GM19452 (cell line): ENCODE results near the gene ZRANB1.

Experiments
- ATAC-seq: cut with Tn5 transposase; IDR thresholded peaks from one replicate; pipeline ENCODE4 v1.9.1; 2021; ENCODE audit not compliant: unreplicated experiment

Gene ZRANB1

DNA sequence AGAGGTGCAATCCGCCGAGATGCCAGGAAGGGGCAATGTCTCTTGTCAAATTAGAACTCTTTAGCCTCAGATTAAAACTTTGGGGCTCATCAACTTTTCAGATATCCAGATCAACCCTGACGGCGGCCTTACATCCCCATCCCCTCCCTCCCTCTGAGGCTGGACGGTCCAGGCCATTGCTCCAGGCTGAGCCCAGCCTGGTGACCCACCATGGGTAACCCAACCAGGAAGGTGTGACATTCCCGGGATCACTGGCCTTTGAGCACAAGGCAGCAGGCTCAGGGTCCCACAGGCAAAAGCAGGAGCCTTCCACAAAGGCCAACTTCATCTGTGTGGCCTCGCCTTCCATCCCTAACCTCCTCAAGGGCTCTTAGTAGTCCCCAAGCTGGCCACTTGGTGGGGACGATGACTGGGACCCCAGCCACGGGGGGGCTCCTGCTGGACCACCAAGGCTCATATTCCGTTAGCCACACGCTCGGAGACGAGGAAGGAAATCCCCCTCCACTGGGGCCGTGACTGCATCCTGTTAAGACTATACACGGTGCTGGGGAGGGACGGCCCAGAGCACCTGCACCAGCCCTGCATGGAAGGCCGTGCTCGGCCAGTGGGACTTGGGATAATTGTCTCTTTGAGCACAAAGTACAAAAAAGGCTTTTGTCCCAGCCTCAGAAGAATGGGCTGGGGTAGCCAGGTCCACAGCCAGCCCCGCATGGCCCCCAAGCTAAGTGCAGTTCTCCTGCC, 62.8 kb downstream of the ZRANB1 start:
- ATAC-seq, result no peak

DNA sequence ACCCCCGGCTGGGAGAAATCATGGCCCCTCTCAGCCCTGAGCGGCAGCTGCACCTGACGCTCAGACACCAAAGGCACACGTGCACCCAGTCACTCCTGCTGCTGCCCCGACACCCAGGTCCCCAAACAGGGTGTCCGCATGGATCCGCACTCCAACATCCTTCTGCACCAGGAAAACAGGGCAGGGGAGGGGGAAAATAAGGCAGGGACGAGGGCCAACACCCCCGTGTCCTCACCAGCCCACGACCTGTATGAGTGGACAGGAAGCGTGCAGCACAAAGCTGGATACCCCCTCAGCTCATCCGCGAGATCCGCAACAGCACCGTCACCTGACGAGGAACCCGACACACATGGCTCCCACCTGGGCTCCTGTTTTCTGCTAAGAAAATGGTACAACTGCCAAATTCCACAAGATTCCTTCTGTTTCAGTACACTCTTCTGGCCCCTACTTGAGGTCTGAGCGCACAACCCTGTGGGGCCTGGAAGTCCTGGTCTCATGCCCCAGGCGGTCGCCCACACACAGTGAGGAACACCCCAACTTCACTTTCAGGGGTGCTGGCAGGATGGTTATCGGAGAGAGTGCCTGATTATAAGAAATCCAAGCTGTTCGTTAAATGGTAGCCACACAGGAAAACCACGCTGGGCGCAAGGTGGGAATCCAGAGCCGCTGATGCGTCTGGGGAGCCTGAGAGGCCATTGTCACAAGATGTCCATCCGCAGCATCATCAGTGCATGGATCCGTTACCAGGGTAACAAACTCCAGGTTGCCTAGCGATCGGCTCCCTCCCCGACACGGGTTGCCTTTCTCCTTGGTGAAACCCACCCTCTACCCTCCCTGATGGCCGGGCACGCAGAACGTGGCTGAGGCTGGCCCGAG, 63.6 kb downstream of the ZRANB1 start:
- no peak for ATAC-seq

DNA sequence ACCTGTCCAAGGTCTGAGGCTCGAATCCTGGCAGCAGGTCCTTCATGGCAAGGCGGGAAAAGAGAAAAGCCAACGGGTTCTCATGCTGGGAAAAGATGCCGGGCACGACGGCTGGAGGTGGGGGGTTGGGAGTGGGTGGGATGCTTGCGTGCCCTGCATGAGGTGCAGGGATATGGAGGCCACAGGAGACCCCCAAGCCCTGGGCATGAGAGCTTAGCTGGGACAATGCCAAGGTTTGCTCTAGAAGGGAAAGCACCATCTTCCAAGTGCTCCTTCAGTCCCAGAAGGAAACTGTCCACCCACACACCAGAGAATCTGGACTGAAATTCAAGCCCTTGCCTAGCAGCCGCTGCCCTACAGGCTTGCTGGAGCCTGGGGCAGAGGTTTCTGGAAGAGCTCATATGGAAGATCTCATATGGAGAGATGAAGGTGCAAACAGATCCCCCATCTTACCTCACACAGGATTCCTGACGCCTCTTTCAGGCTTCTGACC, 64.3 kb downstream of the ZRANB1 start:
- ATAC-seq, result no peak

DNA sequence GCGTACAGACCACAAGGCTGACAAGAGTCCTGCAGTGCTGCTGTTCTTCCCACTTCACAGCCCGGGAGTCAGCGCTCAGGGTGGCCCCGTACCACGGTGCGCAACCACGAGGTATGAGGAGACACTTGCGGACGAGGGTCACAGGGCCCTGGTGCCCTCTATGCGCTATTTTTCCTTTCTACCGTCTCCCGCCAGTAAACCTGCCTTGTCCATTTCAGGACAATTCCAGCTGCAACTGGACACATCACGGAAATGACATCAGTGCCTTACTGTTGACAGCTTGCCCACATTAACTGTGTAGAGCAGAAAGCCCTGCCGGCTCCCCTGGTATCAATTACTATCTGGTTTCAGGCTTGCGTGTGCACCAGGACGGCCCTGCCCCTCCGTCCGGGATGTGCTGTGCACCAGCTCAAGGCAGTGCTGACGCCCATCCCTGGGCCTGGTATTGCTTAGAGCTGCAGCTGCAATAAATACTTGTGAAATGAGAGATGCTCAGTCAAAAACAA, 65.1 kb downstream of the ZRANB1 start:
- no peak for ATAC-seq

DNA sequence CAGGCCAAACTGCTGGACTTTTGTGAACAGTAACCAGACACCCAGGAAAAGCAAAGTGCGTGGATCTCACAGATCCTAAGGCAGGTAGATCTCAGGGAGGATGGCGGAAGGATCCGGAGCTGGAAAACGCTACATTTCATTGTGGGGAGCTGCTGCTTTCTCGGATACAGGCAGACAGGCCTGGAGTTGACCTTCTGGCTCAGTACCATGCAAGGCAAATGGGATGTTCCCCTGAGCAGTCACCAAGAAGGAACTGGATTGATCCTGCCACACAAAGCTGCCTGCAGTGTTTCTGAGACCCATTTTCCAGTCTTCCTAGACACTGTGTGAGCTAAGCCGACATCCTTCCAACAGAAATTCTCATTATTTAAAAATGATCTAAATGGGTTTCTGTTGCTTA, 65.5 kb downstream of the ZRANB1 start:
- ATAC-seq, result no peak

DNA sequence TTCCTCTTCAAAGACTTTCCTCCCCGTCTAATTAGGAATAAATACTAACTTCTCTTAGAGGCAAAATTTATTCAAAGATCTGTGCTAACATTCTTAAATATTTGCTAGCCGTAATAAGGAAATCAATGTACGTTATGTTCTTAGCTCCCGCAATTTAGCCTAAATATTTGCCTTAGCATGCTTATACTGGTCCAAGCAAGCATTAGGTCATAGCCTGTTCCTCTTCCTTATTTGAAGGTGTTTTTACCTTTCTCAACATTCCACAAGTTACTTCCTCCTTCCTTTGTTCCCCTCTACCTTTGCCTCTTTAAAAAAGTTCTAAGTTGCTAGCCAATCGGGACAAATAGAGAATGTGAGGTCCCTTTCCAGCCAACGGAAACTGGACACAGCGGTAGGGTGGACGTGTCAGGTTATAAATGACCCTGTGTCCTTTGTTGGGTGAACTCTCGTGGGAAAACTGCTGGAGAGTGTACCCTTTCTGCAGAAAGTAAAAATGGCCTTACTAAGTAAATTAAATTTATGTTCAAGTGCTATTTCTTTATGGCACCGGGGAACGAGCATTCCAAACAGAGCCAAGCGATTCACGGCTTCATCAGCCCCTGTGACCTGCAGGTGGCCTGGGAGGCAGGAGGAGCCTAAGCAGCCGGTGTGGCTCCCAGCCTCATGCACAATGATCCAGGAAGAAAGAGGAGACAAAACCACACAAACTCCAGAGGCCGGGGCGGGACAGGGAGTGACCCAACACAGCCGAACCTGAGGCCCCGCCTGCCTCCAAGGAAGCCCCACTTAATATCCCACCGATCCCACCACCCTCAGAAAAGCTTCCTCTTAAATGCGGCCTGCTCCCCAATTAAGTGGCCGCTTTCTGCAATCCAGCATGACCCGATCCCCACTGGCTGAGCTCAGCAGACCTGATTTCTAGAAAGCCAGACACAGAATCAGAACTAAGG, 67.0 kb downstream of the ZRANB1 start:
- no peak for ATAC-seq

DNA sequence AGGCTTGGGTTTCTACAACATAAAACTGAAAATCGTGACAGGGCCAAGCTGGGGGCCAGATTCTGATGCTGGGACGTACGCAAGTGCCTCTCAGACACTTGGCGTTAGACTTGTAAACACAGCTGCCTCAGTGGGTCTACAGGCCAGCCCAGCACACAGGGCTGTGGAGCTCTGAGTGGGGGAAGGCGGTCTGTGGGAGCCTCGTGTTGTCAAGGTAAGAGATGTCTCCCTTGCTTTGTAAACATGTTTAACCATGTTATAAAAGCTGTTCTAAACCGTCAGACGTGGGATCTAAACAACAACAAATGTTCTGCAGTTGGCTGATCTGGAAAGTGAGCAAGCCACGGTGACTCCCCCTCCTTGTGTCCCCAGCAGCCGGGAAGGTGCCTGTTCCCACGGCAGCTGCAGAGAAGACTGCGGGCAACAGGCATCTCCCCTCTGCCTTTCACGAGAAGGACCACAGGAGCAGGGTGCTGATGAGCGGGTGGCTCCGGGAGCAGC, 67.8 kb downstream of the ZRANB1 start:
- no peak for ATAC-seq

DNA sequence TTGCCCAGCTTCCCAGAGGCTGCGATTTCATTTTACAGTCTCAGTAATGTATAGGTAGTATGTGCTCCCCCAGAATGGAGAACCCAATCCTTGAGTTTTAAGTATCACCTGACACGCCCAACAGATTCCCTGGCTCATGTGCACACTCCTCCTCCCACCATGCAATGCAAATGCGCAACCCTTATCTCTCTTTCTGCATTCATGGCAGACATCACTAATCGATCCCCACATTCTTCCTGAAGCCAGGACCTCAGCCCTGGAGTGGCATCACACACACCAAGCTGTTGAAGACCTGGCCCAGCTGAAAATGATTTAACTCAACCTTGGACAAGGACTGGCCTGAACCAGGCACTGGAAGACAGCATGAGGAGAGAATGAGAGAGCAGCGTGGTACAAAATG, 68.4 kb downstream of the ZRANB1 start:
- ATAC-seq, result no peak

DNA sequence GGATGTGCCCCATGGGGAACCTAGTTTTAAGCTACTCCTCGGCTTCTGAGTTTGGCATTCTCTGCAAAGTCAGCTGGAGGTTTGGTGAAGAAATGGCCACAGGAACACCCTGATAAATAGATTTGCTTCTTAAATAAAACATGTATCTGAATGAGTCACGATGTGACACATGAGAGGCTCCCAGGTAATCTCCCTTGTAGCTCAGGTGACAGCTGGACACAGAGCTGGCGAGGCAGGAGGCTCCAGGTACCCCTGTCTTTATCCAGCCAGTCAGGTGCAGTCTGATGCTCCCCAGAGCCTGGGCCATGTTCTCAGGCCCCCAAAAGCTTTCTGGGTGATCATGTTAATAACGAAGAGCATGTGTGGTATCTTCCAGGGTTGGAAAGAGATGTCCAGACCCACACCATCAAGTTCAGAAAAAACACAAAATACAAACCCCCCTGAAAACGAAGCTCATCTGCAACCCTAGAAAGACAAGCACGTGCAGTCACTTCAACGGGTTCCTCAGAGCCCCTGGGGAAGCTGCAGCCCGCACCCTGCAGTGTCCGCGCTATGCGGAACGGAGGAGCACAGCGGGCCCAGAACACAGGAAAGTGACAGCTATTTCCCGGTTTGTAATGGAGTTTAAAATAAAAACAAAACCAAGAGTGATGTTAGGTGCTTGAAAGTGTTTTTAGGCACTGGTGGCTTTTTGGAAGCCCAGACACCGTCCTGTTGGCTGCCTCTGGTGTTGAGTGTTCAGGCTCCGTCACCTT, 69.4 kb downstream of the ZRANB1 start:
- ATAC-seq, result no peak

DNA sequence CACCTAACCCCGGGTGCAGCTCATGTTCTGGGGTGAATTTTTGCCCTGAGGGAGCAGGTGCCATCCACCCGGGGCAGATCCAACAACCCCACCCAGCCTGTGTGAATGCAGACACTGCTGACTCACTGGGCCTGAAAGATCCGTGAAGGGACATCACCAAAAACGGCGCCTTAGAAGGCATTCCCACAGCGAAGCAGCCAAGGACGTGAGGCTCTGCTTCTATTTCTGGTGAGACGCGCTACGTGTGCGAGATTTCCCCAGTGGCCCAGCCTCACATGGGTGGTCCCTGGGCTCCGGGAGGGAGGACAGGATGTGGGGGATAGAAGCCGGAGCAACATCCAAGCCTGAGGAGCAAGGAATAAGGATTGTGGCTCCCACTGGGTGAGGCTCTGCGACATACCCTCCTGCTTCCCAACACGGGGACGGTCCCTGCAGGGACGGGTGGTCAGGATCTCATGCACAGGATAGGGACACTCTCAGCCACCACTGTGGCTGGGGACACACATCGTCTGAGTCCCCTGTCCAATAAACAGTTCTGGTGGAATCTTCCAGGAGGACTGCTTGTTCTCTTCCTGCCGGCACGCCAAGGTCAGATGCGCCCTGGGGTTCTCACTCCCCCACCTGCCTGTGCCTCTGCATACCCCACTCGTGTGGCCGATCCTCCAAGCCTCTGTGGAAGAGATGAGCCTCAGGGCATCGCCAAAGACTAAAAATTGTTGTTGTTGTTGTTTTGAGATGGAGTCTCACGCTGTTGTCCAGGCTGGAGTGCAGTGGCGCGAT, 70.2 kb downstream of the ZRANB1 start:
- ATAC-seq, result no peak

DNA sequence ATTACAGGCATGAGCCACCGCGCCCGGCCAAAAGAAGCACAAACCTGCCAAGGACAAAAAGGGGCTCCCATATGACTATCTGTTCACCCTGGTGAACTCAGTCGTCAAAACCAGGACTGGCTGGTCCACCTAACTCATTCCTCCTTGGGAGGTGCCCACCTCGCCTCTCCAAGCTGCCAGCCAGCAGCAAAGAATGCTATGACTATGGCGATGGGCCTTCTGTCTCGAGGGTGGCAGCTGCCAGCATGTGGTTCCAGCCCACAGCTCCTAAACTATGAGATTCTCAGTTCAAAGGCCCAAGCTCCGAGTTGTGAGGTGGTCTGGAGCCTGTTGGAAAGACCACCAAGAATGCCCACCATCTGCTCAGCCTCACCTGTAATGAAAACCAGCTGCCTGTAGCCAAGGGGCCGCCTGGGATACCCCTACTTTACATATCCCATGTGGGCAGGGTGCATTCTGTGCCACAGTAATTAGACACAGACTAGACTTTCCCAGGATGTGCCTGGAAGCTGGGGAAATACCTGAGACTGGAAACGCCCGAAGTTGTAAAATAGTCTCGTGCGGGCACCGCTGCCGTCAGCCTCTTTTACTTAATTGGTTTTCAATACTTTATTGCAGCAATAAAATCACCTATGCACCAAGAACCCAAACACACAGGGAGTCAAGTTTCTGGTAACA, 71.1 kb downstream of the ZRANB1 start:
- no peak for ATAC-seq

DNA sequence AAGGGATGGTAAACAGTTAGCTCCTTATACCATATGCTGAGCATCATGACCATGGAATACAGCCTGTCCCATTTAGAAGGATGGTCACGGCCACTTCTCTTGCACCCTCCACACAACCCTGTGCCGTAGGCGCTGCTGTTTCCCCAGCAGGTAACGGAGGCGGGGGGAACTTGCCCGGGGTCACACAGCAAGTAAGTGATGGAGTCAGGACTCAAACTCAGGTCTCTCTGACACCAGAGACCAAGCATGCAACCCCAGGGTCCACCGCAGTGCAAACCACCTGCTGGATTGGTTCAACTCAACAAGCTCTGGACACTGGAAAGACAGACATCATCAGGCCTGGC, 71.6 kb downstream of the ZRANB1 start:
- ATAC-seq, result no peak

DNA sequence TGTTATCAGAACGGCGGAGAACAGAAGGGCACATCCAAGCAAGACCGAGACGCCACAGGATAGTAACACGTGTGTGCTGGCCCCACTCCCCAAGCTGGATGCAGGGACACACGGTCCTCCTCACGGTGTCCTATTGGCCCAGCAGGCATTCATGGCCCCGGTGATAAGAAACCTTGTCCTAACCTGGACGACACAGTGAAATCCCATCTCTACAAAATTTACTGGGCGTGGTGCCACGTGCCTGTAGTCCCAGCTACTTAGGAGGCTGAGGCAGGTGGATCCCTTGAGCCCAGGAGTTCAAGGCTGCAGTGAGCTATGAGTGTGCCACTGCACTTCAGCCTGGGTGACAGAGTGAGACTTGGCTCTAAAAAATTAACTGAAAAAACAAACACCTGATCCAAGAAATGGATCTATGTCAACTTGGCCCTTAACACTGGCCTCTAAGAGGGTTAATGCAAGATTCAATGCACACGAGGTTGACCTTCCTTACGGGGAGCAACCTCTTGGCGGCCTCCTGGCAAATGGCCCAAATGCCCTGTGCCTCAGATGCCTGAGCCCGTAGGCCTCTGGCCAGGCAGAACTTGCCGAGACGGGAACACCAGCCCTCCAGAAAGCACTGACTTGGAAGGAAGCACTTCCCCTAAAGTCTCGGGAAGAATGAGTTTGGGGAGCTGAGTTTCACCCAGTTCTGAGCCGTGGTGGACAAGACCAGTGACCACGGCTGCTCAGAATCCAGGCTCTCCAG, 72.3 kb downstream of the ZRANB1 start:
- no peak for ATAC-seq

DNA sequence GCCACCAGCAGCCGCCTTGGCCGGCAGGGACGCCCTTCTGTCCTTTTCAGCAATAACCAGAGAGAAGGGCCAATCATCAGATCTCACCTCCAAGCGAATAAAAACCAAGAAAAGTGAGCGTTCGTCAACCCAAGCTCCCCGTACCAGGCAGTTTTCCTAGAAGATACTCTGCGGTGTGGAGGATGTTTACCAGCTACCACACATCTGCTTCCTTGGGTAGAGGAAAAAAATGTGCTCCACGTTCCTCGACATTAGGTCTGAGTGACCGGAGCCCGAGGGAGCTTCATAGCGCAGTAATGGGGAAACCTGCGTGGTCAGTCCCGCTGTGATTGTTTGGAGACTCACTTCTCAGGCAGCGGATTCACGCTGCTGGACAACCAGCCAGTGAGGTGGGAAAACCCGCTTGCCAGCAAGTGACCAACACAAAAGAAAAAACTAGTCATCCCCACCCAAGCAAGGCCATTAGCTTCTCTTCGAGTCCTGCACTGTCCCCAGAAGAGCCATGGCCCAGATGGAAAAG, 73.0 kb downstream of the ZRANB1 start:
- ATAC-seq, result no peak

DNA sequence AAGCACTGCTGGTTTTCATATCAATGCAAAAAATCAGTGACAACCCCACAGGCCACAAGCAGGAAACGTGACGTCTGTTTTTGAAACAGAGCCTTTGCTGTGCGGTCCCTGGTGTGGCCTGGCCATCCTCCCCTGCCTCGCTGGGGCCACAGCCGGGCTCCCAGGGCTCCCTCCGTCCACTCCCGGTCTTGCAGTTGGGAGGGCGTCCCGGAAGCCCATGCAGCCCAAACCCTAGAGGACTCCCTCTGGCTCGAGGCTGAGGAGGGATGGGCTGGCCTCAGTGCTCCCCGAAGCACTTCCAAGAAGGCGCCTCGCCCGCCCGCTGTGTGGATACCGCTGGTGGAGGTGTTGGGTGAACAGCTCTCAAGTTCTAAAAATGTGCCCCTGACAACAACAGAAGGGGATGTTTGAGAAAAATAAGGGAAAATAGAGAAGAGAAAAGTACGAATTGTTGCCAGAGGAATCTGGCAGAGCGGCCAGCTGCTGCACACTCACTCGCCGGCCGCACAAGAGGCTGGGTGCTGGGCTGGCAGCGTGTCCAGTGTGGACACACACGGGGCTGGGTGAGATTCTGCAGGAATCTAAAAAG, 73.5 kb downstream of the ZRANB1 start:
- ATAC-seq, result no peak

DNA sequence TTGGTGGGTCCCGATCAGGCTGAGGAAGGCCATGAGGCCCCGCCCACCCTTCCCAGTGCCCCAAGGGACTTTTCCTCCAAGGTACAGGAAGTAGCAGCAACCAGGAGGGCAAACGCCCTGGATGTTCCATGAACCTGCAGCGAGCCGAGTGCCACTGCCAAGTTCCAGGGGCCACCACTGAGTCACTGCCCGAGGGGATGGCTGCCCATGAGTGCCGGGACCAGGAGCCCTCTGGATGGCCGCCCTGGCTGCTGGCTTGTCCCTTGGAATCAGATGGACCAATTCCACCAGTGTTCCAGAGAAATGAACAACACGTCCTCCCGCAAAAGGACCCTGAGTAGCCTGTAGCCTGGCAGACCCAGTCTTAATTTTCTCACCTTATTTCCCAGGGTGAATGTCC, 74.2 kb downstream of the ZRANB1 start:
- no peak for ATAC-seq

DNA sequence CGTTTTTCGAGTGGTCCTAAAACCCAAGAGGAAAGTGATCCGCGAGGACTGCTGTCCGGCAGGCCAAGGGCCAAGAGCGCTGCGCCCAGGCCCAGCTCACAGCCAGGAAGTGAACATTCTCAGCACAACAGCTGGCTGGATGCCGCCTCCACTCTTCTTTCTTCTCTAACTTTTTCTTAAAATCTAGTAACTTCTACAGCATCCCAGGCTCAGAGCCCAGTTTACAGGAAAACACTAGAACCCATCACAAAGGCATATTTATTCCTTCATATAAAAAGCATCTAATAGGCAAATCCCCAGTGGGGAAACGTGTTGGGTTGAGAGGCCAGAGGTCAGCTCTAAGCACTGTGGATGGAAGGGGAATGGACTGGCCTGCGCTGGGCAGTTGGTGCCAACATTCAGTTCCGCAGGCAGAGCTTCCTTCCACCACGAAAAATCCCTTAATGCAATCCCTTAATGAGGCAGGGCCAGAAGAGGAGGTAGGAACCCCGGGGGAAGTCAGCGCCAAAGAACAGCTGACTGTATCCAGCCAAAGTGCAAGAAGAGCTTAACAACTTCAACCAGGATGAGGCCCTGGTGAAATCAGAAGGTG, 74.8 kb downstream of the ZRANB1 start:
- no peak for ATAC-seq
